SKM-1 (cell line): ENCODE results near the gene EIF5A.

Experiments used
- DNase-seq: peaks from one replicate; lab custom pipeline; 2025; ENCODE audit not compliant: unreplicated experiment; lab: John Stamatoyannopoulos, UW

EIF5A gene

GRCh38 chr17:7313088-7313889 lies 5.9 kb downstream of the EIF5A start:
- no peak for DNase-seq

DNA sequence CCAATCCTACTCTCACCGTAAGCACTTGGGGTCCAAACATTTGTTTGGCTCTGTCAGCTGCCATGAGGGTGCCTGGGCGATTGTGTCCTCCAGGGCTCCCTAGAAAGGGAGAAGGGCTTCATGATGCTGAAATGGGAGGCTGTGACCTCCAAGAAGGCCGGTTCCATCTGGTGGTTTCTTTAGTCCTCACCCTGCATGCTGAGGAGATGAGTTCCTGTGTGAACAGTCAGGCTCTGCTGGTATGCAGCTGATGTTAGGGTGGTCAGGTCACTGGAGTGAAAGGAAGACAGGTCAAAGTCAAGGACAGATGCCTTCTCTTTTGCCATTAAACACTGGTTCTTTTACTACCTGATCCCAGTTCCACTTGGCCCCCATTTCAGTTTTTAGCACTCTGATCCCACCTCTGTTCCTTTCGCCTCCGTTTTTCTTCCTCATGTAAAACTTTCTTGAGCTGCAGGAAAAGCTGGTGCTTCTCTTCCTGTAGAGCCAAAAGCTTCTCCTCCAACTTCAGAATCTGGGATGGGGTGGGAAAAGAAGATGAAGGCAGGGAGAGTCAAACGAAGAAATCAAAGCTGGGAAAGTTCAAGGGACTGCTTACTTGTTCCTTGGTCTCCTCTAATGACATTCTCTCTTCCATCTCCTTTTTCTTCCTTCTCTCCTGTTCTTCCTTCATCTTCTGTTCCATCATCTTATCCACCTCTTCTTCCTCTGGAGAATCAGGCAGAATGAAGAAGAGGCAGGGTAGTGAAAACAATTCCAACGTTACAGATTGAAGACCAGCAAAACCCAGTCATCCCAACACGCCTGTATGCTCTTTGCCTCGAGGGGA lies 6.7 kb downstream of the EIF5A start:
- DNase-seq = no peak

DNA sequence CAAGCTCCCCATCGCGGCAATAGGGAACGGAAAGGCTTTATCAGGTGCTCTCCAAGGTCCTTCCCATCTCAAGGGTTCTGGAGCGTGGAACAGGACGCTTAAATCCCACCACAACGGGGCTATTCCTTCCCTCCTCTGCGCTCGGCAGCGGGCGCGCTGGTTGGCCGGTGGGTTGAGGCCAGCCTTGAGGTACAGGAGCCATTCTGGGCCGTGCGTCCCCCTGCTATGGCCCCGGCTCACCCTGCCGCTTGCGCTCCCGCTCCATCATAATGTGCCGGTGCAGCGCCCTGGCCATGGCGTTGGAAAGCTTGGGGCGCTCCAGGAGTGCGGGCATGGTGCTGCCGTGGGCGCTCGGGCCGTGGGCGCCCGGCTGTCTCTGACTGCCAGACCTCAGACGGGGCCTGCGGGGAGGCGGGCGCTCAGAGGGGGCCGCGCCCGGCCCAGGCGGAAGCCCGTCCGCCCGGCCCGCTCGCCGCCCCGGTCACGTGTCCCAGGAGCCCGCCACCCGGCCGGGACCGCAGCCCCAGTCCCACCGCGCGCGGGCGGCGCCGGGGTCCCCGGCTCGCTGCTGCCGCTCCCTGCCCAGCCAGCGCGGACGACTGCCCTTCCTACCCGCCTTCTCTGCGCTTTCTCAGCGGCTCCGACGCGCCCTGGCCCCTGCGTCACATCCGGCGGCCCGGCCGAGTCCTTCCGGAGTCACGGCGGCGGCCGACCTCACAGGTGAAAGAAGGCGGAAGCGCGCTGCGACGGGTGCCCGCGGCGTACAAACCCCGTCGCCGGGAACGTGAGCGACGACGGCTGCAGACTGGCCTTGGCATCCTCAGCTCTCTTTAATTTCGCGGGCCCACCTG lies 7.5 kb downstream of the EIF5A start, which contains the start of gene GPS2:
GPS2 (minus strand) TSS at position 642 of the 851 bp plus-strand sequence; CDS start at position 334, 308 bp downstream.
- no peak for DNase-seq

DNA sequence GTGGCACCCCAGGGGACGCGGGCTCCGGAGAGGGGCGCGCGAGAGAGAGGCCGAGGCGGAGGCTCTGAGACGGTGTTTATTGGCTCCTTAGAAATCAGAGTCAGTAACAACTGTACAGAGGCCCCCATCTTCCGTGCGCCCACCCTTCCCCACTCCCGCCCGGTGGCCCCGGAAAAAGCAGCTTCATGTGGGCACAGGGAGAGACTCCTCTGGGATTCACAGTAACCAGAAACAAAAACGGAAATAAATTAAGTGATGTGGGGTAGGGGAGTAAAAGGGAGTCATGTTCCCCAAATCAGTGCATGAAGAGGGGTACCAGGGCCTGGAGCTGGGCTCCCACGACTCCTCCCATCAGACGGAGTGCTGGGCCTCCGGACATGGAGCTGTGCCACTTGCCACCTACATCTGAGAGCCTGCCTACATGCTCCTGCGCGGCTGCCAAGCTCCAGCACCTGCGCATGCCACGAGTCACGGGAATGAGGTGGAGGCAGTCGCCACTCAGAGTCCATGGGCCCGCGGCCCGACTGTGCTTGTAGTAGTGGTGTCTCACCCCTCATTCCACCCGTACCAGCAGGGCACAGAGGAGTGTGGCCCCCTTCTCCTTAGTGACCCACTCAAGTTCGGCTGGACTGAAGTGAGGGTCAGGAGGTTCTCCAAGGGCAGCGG lies 8.3 kb downstream of the EIF5A start:
- DNase-seq = no peak

GRCh38 chr17:7317161-7317803 lies 9.9 kb downstream of the EIF5A start:
- DNase-seq = no peak

GRCh38 chr17:7318121-7318860 lies 10.9 kb downstream of the EIF5A start:
- DNase-seq = no peak

GRCh38 chr17:7321466-7321865 lies 14.0 kb downstream of the EIF5A start:
- no peak for DNase-seq

DNA sequence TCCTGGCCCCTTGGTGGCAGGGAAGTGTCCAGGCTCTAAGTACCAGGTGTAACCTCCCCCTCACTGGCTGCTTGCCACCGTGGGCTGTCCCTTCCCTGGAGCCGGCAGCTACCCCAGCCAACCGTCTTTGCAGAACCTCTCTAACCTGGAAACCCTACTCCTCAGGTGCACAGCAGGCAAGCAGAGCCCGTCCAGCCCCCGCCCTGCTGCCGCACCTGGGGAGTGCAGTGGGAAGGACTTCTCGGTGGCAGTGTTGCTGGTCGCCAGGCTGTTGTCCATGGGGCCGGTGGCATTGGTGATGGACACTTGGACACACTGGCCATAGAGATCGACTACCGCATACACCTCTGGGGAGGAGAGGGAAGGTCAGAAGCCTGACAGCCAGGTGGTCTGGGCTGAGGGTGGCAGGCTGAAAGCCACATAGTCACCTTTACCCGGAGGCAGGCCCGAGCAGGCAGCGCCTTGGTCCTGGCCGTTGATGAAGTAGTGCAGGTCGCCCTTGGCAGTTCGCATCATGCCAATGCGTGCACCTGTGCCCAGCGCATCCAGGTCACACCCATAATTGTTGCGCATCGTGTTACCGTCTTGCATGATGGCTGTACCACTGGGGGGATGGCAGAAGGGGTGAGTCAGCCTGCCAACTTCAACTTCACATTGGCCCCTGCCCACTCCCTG lies 15.2 kb downstream of the EIF5A start:
- DNase-seq = no peak

- DNase-seq = no peak
These were observed 16.5 kb downstream of the EIF5A start for GRCh38 chr17:7323731-7324437.

DNA sequence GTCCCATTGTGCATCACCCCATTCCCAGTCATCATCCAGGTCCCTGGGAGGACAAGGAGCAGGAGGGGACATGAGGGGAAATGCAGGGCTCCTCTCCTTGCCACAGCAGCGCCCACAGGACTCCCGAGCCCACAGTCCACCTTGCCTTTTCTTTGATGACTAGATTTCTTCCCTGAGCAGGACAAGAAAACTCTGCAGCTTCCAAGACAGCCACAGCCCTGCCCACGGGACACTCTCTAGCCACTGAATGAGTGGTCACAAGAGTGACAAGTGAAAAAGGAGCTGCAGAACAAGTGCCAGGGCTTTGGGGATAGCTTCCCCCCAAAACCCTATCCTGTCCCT lies 17.0 kb downstream of the EIF5A start:
- DNase-seq = no peak

- no peak for DNase-seq
These were observed 17.7 kb downstream of the EIF5A start for GRCh38 chr17:7325031-7325528.

DNA sequence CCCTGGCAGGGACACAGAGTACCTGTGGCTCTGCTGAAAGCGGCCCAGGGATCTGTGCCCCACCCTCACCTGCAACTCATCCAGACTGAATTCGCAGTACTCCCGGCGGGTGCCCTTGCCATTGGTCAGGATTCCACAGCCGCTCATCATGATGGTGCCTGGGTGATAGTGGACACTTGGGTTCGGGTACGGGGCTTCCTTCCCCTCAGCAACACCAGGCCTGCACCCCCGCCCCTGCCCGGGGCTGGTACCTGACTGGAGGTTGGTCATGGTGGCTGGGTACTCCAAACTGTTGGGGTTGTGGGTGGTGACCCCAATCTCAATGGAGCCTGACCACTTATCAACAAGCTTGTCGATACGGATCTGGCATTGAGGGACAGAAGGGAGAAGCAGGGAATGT lies 18.8 kb downstream of the EIF5A start:
- no peak for DNase-seq

GRCh38 chr17:7327056-7327455 lies 19.6 kb downstream of the EIF5A start:
- DNase-seq = no peak

DNA sequence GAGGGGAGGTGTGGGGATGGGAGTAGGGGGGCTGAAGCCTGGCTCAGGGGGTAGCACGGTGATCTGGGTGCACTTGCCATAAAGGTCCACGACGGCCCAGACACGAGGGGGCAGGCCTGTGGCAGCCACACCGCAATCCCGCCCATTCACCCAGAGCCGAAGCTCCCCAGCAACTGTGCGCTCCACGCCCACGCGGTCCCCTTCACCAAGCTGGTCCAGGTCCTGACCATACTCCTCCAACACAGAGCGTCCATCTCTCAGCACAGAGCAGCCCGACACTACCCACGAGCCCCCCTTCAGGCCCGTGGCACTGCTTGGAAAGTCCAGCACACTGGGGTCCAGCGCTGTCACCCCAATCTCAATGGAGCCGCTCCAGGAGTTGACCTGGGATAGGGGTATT lies 20.1 kb downstream of the EIF5A start:
- no peak for DNase-seq

DNA sequence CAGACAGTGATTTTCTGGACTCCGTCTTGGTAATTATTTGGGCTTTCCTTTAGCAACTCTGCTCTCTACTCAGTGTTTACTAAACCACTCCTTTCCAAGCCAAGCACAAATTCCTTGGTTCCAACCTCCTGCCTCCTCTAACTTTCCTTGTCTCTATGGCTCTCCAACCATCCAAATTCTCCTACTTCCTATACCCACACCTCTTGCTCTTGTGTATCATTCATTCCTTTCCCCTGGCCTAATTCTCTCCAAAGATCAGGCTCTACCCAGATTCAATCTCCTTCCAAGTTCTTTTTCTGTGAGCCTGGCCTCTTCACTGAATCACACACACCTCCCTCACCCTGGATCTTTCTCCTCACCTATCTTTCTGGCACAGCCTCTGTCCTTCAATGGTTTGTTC lies 20.6 kb downstream of the EIF5A start:
- DNase-seq = no peak

DNA sequence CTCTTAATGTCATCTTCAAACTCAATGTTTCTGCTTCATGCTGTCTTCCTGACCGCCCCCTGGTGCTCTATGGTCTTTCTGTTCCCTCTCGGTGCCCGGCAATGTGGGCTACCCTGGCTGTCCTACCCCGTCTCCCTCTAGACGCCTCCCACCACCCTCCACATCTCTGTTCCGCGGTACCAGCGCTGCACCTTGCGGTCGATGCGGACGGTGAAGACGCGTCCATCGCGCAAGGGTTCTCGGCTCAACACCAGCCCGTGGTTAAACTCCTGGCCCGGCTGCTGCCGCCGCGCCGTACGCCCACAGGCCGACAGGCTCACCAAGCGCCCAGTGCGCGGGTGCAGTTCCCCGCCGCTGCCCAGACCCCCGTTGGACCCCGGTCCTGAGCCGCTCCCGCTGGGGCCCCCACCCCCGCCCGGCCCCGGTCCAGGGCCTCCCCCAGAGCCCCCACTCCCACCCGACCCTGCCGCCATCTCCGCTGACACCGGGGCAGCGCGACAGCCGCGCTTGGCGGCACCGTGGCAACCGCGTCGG lies 21.5 kb downstream of the EIF5A start, which contains the start of gene NEURL4:
NEURL4 (minus strand) TSS at position 496 of the 534 bp plus-strand sequence; CDS start at position 473, 23 bp downstream.
- no peak for DNase-seq

DNA sequence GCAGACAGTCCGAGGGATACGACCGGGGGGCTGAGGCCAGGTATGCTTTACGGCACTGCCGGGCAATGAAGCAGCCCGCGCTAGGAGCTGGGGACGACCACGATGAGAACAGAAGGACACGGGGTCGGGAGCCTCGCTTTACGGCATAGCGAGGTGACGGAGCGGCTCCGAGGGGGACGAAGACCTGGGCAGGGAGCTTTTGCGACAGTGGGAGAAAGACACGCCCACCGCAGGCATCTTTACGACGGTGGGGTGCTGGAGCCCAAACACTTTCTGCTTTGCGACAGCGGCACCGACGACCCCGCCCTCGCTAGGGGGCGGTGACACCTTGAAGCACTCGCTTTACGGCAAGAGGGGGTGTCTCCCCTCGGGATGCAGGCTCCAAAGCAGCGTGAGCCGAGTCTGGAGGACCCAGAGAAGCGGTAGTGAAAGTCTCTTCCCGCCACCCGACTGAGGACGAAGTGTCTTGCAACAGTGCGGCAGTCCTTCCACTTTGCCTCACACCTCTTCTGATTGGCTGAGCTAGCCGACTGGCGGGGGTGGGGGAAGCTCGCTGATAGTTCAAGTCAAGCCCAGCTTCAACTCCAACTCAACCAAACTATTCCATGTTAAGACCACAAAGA lies 22.1 kb downstream of the EIF5A start:
- DNase-seq = peak; percentile 90
